Hematopoietic multipotent progenitor cell (in vitro differentiated cells): ENCODE results near the gene TTC27. TPM values are rescaled to one million over a fixed set of nuclear protein-coding genes. Genes with fewer than 3 reads are reported as not detected.
"Not testable (repeated sequence)": the region's sequence is repeated elsewhere in the genome, so short reads cannot be mapped to it uniquely, and the experiment has no call there.

Experiments used
- DNase-seq, 3 donors: peaks; one replicate each; pipeline ENCODE4 v3.0.0-alpha.2; 2011 to 2015; ENCODE audit warnings: low read depth in 2 of 3, low spot score in 2 of 3
- total RNA-seq: library from RNA; depleted of rRNA; stranded (reverse); fragments of >200 nt; gene quantifications from one replicate; pipeline ENCODE4 v1.2.3, GENCODE V29; 2012

The TTC27 gene
- total RNA-seq, 1 donor, result 17.5 TPM

DNA sequence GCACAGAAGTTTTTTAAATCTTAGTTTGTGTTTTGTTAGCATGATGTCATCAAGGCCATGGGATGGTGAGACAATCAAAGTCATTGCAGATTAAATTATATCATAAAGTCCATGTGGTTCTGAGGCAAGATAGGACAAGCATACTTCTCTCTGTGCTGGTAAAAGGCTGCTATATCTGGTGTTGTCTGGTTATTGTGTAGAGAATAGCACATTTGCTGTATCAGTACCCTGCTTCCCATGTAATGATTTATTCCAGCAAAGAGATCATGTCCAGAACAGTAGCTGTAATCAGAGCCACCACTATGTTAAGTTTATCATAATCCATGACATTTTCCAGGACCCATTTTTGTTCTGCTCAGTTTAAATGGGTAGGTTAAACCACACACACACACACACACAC, 123.0 kb downstream of the TTC27 start:
- no peak for DNase-seq

GRCh38 chr2:32752205-32752604, 124.4 kb downstream of the TTC27 start:
- no peak for DNase-seq

- no peak for DNase-seq
Measured at GRCh38 chr2:32752952-32753351, 125.1 kb downstream of the TTC27 start.

DNA sequence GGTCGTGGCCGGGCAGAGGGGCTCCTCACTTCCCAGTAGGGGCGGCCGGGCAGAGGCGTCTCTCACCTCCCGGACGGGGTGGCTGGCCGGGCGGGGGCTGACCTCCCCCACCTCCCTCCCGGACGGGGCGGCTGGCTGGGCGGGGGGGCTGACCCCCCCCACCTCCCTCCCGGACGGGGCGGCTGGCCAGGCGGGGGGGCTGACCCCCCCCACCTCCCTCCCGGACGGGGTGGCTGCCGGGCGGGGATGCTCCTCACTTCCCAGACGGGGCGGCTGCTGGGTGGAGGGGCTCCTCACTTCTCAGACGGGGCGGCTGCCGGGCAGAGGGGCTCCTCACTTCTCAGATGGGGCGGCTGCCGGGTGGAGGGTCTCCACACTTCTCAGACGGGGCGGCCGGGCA, 126.8 kb downstream of the TTC27 start:
- DNase-seq, result not testable (repeated sequence)

- peak in 1 of 3 donors; percentile 1 for DNase-seq
Measured at GRCh38 chr2:32755666-32756065, 127.8 kb downstream of the TTC27 start.

- peak in 1 of 3 donors; percentile 31 for DNase-seq
Measured at GRCh38 chr2:32756074-32756727, 128.4 kb downstream of the TTC27 start.

DNA sequence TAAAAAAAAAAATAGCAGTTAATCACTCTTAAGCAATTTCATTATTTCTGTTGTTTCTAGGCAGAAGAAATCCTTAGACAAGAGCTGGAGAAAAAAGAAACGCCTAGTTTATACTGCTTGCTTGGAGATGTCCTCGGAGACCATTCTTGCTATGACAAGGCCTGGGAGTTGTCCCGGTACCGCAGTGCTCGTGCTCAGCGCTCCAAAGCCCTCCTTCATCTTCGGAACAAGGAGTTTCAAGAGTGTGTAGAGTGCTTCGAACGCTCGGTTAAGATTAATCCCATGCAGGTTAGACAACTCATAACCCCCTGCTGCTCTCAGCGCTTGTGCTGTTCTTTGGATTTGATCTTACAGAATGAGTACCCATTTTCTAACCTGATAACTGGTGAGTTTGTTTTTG, 130.4 kb downstream of the TTC27 start:
- no peak for DNase-seq

DNA sequence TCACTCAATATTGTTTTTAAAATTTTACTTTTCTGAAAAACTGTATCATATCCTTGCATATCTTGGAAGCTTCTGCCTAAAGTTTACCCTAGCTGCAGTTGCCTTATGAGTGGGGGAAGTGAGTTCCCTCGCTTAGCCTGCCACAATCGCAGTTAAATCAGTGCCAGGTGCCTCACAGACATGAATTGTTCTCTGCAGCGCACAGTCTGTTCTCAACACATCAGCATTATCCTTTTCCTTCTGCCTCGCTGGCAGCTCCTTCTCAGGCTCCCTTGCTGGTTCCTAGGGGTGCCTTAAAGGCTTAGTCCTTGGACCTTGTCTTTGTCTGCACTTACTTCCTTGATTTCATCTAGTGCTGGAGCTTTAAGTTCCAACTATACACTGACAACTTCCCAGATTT, 132.8 kb downstream of the TTC27 start:
- DNase-seq, result no peak

- DNase-seq, result peak in 2 of 3 donors; percentile 76 to 89
Measured at GRCh38 chr2:32768387-32769174, 140.7 kb downstream of the TTC27 start.

- no peak for DNase-seq
Measured at GRCh38 chr2:32770360-32770759, 142.5 kb downstream of the TTC27 start.

DNA sequence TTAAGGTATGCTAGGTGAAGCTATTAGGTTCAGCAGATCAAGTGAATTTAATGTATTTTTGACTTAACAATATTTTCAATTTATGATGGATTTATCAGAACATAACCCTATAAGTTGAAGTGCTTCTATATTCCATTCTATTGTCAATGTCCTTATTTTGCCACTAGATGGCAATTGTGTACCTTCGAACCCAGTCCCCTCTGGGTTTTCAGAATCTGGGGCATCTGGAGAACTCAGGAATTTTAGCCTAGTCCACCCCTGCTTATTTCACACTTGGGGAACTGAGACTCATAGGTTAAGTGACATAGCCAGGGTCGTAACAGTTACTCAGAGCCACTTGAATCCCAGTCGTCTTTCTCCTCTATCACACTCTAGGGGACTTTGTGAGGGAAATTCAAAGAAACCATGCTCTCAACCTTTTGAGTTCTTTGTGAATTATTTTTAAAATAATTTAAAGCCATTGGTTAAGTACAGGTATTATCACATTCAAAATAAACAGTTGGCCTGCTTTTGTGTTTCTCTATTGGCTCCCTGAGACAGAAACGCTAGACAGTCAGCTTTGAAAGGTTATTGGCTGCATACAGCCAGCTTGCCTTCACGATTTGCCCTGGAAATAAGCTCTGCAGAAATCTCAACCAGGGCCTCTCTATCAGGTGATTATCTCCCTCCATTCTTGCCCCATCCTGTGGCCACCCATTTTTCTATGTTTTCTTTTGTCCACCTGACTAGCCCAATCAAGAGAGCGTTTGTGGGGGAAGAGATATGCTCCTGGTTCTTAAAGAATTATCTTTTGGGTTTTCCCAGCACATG, 145.0 kb downstream of the TTC27 start:
- peak in 2 of 3 donors; percentile 23 to 44 for DNase-seq

DNA sequence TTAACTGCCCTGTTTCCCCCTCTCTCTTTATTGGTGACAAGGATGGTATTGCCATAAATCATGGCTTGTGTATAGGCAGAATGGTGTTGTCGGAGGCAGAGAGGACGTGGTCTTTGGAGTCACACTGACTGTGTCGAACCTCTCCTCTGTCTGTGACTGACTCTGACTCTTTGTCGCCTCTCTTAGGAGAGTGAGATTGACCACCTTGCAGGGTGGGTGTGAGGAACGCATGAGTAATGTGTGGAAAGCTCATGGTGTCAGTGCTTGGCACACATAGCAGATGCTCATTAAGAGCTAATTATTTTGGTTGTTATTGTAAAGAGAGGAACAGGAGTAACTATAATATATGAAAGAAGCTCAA, 145.6 kb downstream of the TTC27 start:
- no peak for DNase-seq

GRCh38 chr2:32775954-32776353, 148.1 kb downstream of the TTC27 start:
- DNase-seq, result no peak

- DNase-seq, result no peak
Measured at GRCh38 chr2:32777714-32778113, 149.9 kb downstream of the TTC27 start.

DNA sequence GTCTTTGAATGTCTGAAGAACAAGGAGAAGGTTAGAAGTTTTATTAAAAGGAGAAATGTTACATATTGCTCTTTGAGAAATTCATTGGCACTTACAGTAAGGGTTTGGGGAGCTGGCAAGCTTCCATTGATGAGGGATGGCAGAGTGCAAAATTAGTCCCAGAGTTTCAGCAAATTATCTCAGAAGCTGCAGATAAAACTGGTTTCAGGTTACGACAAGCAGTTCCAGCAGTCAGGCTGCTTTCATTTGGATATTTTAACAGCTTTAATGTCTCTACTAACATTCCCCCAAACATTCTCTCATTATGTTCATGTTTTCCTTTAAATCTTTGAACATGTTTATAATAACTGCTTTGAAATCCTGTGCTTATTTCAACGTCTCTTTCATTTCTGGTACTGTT, 153.1 kb downstream of the TTC27 start:
- DNase-seq, result no peak

GRCh38 chr2:32783469-32783868, 155.6 kb downstream of the TTC27 start:
- DNase-seq, result no peak

DNA sequence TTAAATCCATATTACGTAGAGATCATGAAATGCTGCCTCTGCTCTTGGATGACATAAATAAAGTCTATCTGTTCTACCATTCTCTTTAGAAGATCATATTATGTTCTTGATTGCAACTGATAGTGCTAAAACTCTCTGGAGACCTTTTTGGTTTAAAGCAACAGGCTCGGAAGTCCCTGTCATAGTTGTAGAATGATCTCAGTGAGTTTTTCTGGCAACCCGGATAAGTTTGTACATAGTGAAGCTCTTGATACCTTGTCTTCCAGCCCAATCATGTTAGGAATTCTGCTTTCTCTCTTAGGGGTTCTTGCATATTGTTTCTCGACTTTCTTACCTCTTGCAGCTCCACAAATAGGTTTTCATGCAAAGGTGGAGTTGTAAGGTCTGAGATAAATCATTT, 156.1 kb downstream of the TTC27 start:
- no peak for DNase-seq

GRCh38 chr2:32787207-32787606, 159.4 kb downstream of the TTC27 start:
- DNase-seq, result no peak

DNA sequence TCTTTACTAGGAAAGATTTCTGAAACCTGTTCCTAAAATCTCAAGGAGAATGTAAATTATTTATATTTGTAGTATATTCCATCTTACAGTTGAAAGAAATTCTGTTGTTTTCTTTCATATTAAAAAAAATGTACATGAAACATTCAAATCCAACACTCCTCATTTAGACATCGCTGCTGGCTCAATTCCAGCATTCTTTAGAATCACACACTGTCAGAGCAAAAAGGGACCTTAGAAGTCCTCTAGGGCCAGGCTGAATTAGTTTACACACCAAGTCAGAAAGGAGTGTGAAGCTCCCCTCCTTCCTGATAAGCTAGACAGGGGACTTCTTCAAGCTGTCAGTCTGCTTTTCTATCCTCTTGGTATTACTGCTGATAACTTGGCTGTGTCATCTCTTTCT, 160.3 kb downstream of the TTC27 start:
- DNase-seq, result no peak

DNA sequence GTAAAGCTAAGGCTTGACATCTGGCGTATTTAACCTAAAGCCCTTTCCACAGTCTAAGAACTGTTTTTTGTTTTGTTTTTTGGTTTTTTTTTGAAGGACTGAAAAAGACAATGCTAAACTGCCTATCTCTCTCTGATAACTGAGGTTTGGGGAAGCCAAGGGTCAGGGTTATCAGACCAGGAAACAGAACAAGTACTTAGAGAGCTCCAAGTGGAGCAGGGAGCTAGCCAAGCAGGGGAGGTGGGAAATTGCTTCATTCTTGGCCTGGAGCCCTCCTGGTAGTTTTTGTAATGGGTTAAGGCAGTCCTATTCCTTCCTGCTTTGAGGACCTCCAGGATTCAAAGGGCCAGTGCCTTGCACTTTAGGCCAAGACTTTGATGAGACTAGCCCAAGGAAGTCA, 164.6 kb downstream of the TTC27 start:
- DNase-seq, result no peak

GRCh38 chr2:32798829-32799228, 171.0 kb downstream of the TTC27 start:
- no peak for DNase-seq

- DNase-seq, result no peak
Measured at GRCh38 chr2:32801741-32802140, 173.9 kb downstream of the TTC27 start.
